ENCODE results near the gene ZNF569. TPM values are rescaled to one million over a fixed set of nuclear protein-coding genes. Genes with fewer than 3 reads are reported as not detected.
"Not testable (repeated sequence)": the region's sequence is repeated elsewhere in the genome, so short reads cannot be mapped to it uniquely, and the experiment has no call there.

Gene ZNF569
- total RNA-seq, 2 experiments from 2014 or later = 8.6 to 10.6 TPM

DNA sequence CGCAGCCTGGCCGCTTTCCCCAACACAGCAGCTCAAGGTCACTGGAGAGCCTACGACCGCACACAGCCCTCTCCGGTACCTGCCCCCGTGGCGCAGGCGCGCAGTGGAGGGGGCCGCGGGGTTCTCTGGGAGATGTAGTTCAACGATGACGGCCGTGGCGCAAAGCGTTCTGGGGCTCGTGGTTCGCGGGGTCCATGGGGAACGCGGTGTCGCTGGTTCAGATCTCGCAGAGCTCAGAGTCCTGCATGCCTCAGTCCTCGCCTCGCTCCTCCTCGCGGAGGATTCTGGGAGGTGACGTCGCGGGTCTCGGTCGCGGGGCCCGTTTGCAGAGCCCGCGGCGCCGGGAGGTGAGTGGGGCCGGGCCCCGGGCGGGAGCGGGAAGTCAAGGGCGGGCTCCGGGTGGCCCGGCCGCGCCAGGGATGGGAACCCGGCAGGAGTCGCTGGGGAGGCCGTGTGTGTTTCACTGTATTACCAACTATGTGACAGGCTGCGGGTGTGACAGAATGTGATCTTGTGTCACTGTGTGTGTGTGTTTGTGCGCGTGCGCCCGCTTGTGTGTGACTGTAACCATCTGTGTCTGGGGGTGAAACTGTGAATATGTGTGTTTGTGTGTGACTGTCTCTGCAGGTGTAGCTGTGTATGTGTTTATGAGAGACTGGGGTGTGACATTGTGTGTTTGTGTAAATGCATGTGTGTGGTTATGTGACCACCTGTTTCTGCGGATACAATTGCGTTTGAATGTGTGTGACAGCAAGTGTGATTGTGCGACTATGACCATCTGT is 96.2 kb downstream of the ZNF569 start, which contains the start of gene ZNF527:
Gene ZNF527, plus strand, starts transcription at position 220 of the 782 bp plus-strand sequence. CDS start 3,100 bp downstream, outside the sequence.
- H3K27me3 Mint-ChIP-seq (ENCODE audit: low read depth) = no peaks in the 10 kb centered on the region
- peaks cover 11% of the 10 kb centered on the region for H3K4me1 Mint-ChIP-seq (ENCODE audit: low read depth)
- peaks cover 8% of the 10 kb centered on the region for H3K9me3 Mint-ChIP-seq
- peak within 1 kb of the TSS; percentile 83 for H3K27ac Mint-ChIP-seq
- H3K4me3 Mint-ChIP-seq = peak within 1 kb of the TSS; percentile 83
- H3K36me3 Mint-ChIP-seq (ENCODE audit: low read depth) = peaks cover 9% of the 10 kb centered on the region
- intact Hi-C loops (cut with micrococcal nuclease) = loop anchor here (1.0 to 2.0 kb wide), 9 partner anchors 36 to 398 kb away; partner anchors contain the start of genes ZNF383, ZNF540, ZNF569 and ZNF571
- CTCF ChIA-PET = interaction anchor here (0.7 kb wide), 1 partner anchor 678 kb away, joined by 3 read pairs; no protein-coding TSS in a partner anchor
- DNase-seq = peak; percentile 97

DNA sequence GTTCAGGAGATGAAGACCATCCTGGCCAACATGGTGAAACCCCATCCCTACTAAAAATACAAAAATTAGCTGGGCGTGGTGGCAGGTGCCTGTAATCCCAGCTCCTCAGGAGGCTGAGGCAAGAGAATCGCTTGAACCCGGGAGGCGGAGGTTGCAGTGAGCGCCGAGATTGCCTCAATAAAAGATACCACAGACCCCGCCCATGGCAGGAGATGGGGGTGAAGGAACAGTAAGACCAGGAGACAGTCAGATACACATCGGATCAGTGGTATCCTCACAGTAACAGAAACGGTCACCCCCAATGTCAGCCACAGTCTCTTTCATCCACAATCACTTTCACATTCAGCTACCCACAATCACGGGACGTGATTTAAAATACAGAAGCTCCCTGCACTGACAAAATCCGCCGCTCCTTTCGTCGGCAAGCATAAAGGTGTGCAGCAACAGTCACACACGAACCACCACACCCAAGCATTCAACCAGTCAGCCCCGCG is 96.8 kb downstream of the ZNF569 start:
- DNase-seq; H3K27me3 Mint-ChIP-seq (ENCODE audit: low read depth); CTCF ChIA-PET: not testable (repeated sequence)
- H3K4me1 Mint-ChIP-seq (ENCODE audit: low read depth) = peaks cover 11% of the 10 kb centered on the region
- peaks cover 13% of the 10 kb centered on the region for H3K36me3 Mint-ChIP-seq (ENCODE audit: low read depth)
- peak overlapping the region; percentile 83 for H3K27ac Mint-ChIP-seq
- intact Hi-C loops (cut with micrococcal nuclease) = loop anchor here (2.0 kb wide), 4 partner anchors 36 to 398 kb away; partner anchors contain the start of genes ZNF383 and ZNF585B
- H3K9me3 Mint-ChIP-seq = peaks cover 12% of the 10 kb centered on the region
- H3K4me3 Mint-ChIP-seq = peak overlapping the region; percentile 83

DNA sequence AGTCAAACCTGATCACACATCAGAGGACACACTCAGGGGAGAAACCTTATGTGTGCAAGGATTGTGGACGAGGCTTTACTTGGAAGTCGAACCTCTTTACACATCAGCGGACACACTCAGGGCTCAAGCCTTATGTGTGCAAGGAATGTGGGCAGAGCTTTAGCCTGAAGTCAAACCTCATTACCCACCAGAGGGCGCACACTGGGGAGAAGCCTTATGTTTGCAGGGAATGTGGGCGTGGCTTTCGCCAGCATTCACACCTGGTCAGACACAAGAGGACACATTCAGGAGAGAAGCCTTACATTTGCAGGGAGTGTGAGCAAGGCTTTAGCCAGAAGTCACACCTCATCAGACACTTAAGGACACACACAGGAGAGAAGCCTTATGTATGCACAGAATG is 104.5 kb downstream of the ZNF569 start:
- Mint-ChIP-seq H3K27me3 (ENCODE audit: low read depth) (no peaks in the 10 kb centered on the region), H3K27ac (no peak overlapping the region), H3K4me3 (no peak overlapping the region), H3K9me3 (peaks cover 51% of the 10 kb centered on the region), H3K36me3 (ENCODE audit: low read depth) (peaks cover 75% of the 10 kb centered on the region), H3K4me1 (ENCODE audit: low read depth) (no peaks in the 10 kb centered on the region)
- CTCF ChIA-PET = no interaction called here
- intact Hi-C loops (cut with micrococcal nuclease) = no loop called here
- DNase-seq = no peak

DNA sequence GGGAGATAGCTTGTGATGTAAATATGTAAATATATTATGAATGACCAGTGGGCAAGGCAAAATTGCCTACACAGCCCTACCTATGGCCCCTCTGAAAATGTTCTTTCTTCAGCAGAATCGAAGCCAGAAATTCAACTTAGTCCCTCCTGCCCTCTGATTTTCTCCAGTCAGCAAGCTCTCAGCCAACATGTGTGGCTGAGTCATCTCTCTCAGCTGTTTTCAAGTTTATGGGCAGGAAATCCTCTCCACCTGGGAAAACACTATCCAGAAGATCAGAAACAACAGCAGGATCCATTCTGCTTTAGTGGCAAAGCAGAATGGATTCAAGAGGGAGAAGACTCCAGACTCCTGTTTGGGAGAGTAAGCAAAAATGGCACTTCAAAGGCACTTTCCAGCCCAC is 105.2 kb downstream of the ZNF569 start:
- Mint-ChIP-seq H3K4me1 (ENCODE audit: low read depth) (no peaks in the 10 kb centered on the region), H3K27ac (no peak overlapping the region), H3K4me3 (no peak overlapping the region), H3K27me3 (ENCODE audit: low read depth) (no peaks in the 10 kb centered on the region), H3K36me3 (ENCODE audit: low read depth) (peaks cover 82% of the 10 kb centered on the region), H3K9me3 (peaks cover 58% of the 10 kb centered on the region)
- no peak for DNase-seq
- intact Hi-C loops (cut with micrococcal nuclease) = no loop called here
- CTCF ChIA-PET = no interaction called here

Other genes starting within 250 kb of the ZNF569 start
- 1 to 10 TPM; 8.4 to 9.1 TPM for gene ZNF383, start 249.2 kb downstream of the ZNF569 start, total RNA-seq
- 1 to 10 TPM; 4.3 to 5.0 TPM for gene ZNF527, start 96.3 kb downstream of the ZNF569 start, total RNA-seq
- 1 to 10 TPM; 3.1 to 3.7 TPM for gene ZNF570, start 1.9 kb upstream of the ZNF569 start, total RNA-seq
- gene ZNF793, start 39.5 kb upstream of the ZNF569 start, total RNA-seq = 1 to 10 TPM; 3.8 to 3.9 TPM
- gene ZNF571, start 127.3 kb upstream of the ZNF569 start, total RNA-seq = 1 to 10 TPM; 2.8 to 3.5 TPM
- 1 to 10 TPM; 1.0 to 1.9 TPM for gene ZNF540, start 127.4 kb upstream of the ZNF569 start, total RNA-seq
- 10 to 100 TPM; 10.7 to 11.4 TPM for gene ZFP30, start 188.0 kb upstream of the ZNF569 start, total RNA-seq

Data from activated naive CD4-positive, alpha-beta T cell treated with anti-CD3 and anti-CD28 coated beads for 36 hours (primary cell).